Measurements from ENCODE around the gene CELF3. TPM values are rescaled to one million over a fixed set of nuclear protein-coding genes. Genes with fewer than 3 reads are reported as not detected.

The CELF3 gene
- total RNA-seq, 1 experiment from 2014 or later, result 0.42 TPM

GRCh38 chr1:151681923-151682322, 34.7 kb downstream of the CELF3 start (continued):
- TF ChIP-seq STAT6 (CRISPR knock-in tag; conservative IDR thresholded peaks at IDR 0.05; ENCODE audit: low read depth), result no peak

- no peak overlapping the region for H3K4me3 Mint-ChIP-seq
- H3K4me1 Mint-ChIP-seq, result no peaks in the 10 kb centered on the region
- ChIA-PET POLR2A (no interaction called here), CTCF (interaction anchor here (1.0 kb wide), 1 partner anchor 12 kb away, joined by 3 read pairs; no protein-coding TSS in a partner anchor)
- H3K27ac Mint-ChIP-seq, result no peak overlapping the region
- no peak for ATAC-seq
- H3K9me3 Mint-ChIP-seq, result no peaks in the 10 kb centered on the region
- H3K27me3 Mint-ChIP-seq (ENCODE audit: low read depth), result no peaks in the 10 kb centered on the region
- H3K36me3 Mint-ChIP-seq, result peaks cover 11% of the 10 kb centered on the region; the same call in 1 of the 2 replicates
- no peak for TF ChIP-seq HMGA2 (CRISPR knock-in tag; IDR thresholded peaks at IDR 0.05)
- TF ChIP-seq NR2C2 (CRISPR knock-in tag; IDR thresholded peaks at IDR 0.05), result no peak
- TF ChIP-seq USF2 (CRISPR knock-in tag; IDR thresholded peaks at IDR 0.05), result no peak
- TF ChIP-seq TEAD4 (CRISPR knock-in tag; IDR thresholded peaks at IDR 0.05), result no peak
- TF ChIP-seq ZNF281 (CRISPR knock-in tag; IDR thresholded peaks at IDR 0.05), result no peak
- TF ChIP-seq SMAD4 (CRISPR knock-in tag; IDR thresholded peaks at IDR 0.05), result no peak
- no peak for TF ChIP-seq GTF2I (CRISPR knock-in tag; conservative IDR thresholded peaks at IDR 0.05)
- no peak for TF ChIP-seq MYBL2 (CRISPR knock-in tag; IDR thresholded peaks at IDR 0.05)
- TF ChIP-seq TCF7 (CRISPR knock-in tag; IDR thresholded peaks at IDR 0.05; ENCODE audit: low read depth), result no peak
- TF ChIP-seq CTCF (IDR thresholded peaks at IDR 0.05), result no peak
- TF ChIP-seq FOXK1 (CRISPR knock-in tag; IDR thresholded peaks at IDR 0.05), result no peak
- no peak for TF ChIP-seq GABPB1 (CRISPR knock-in tag; IDR thresholded peaks at IDR 0.05)
- no peak for TF ChIP-seq ARID4B (CRISPR knock-in tag; IDR thresholded peaks at IDR 0.05; ENCODE audit: borderline replicate concordance)
- TF ChIP-seq JAZF1 (CRISPR knock-in tag; IDR thresholded peaks at IDR 0.05), result no peak
- no peak for DNase-seq (ENCODE audit: low spot score)
Measured at GRCh38 chr1:151680826-151681225, 35.8 kb downstream of the CELF3 start.
